Panc1 (cell line): ENCODE results near the gene CNTLN. TPM values are rescaled to one million over a fixed set of nuclear protein-coding genes. Genes with fewer than 3 reads are reported as not detected.

Experiments
- ATAC-seq: fragments of 200-7000 bp; cut with Tn5 transposase; 2 replicates; pipeline ENCODE4 v1.9.1; 2020; ENCODE audit warnings: mild to moderate bottlenecking, moderate library complexity
- BruUV-seq: library from RNA; stranded (reverse); fragments of 400-500 nt; replicated peaks from 2 replicates; lab custom pipeline; 2021; lab: Mats Ljungman, UMichigan
- CTCF ChIA-PET: fragments of 300-600 bp; sonication (Branson Sonifier 250); formaldehyde crosslinking; loops from one replicate; lab custom pipeline; 2022; ENCODE audit warnings: antibody characterized with exemption; lab: Charles Lee
- POLR2A ChIA-PET: fragments of 300-600 bp; sonication (Branson Sonifier 250); formaldehyde crosslinking; loops from one replicate; lab custom pipeline; 2022; ENCODE audit warnings: antibody characterized with exemption; lab: Charles Lee
- DNase-seq: peaks from one replicate; pipeline ENCODE4 v3.0.0-alpha.2; 2010; ENCODE audit warnings: low read depth, low spot score
- H3K27ac ChIP-seq: 2 replicates; pipeline ENCODE4 v1.5.1; 2011; ENCODE audit warnings: mild to moderate bottlenecking, low read length, inconsistent platforms
- H3K27me3 ChIP-seq: fragments of 200-500 bp; sonication (Bioruptor generic); 2 replicates; pipeline ENCODE4 v1.6.0; 2014; ENCODE audit warnings: low read length, inconsistent platforms; ENCODE audit not compliant: control insufficient read depth, insufficient read depth
- H3K36me3 ChIP-seq: fragments of 200-500 bp; sonication (Bioruptor generic); 2 replicates; pipeline ENCODE4 v1.5.1; 2014; ENCODE audit warnings: inconsistent platforms, mild to moderate bottlenecking, low read length, moderate library complexity; ENCODE audit not compliant: control insufficient read depth, insufficient read depth
- H3K4me1 ChIP-seq: 2 replicates; pipeline ENCODE4 v1.5.1; 2011; ENCODE audit warnings: inconsistent platforms, mild to moderate bottlenecking, low read length, moderate library complexity; ENCODE audit not compliant: control insufficient read depth, insufficient read depth
- H3K4me3 ChIP-seq, 2 experiments: 2 replicates each; pipeline ENCODE4 v1.5.1; 2011 to 2012; ENCODE audit warnings: low read depth in 2 of 2, low read length in 2 of 2, mild to moderate bottlenecking in 2 of 2, inconsistent platforms in 1 of 2, moderate library complexity in 1 of 2
- H3K9me3 ChIP-seq: fragments of 200-500 bp; sonication (Bioruptor generic); 2 replicates; pipeline ENCODE4 v1.5.1; 2014; ENCODE audit warnings: low read depth, mild to moderate bottlenecking, inconsistent platforms, low read length, moderate library complexity; ENCODE audit not compliant: control insufficient read depth, insufficient read depth
- POLR2AphosphoS5 ChIP-seq: IDR thresholded peaks from 2 replicates; pipeline ENCODE4 v1.6.1; 2012; ENCODE audit warnings: mild to moderate bottlenecking, low read depth, low read length, moderate library complexity
- SIN3A ChIP-seq: IDR thresholded peaks from 2 replicates; pipeline ENCODE4 v1.6.1; 2012; ENCODE audit warnings: low read depth, mild to moderate bottlenecking, low read length, moderate library complexity, borderline replicate concordance; ENCODE audit not compliant: insufficient read depth
- TCF7L2 ChIP-seq: IDR thresholded peaks from 2 replicates; pipeline ENCODE4 v1.6.1; 2011; ENCODE audit warnings: mild to moderate bottlenecking, low read depth, low read length, inconsistent platforms
- in situ Hi-C: cut with HindIII; loops from 2 replicates; pipeline ENCODE4 v1.10.0; 2016; ENCODE audit warnings: low sequenced_read_pairs, low pct_unique_long_range_greater_than_20kb
- intact Hi-C: fragments of 100-400 bp; cut with micrococcal nuclease; formaldehyde crosslinking; loops from one replicate; pipeline ENCODE4 v1.10.0; 2022; ENCODE audit not compliant: unreplicated experiment
- total RNA-seq: library from RNA; stranded (reverse); gene quantifications from one replicate; pipeline ENCODE4 v1.2.1, GENCODE V29; 2021; ENCODE audit not compliant: unreplicated experiment
- TF ChIP-seq, protein P1 (sequence below): fragments of 450-650 bp; IDR thresholded peaks from 2 replicates; pipeline ENCODE4 v1.5.1; 2017; ENCODE audit warnings: mild to moderate bottlenecking
- TF ChIP-seq, protein P2 (sequence below), 2 experiments: IDR thresholded peaks; 2 replicates each; pipeline ENCODE4 v1.6.1; 2011 to 2012; ENCODE audit warnings: low read depth in 2 of 2, control low read depth in 1 of 2, low read length in 1 of 2, mild to moderate bottlenecking in 1 of 2, moderate library complexity in 1 of 2; ENCODE audit not compliant: insufficient read depth in 1 of 2

The CNTLN gene
- total RNA-seq, 1 experiment from 2014 or later: not detected

DNA sequence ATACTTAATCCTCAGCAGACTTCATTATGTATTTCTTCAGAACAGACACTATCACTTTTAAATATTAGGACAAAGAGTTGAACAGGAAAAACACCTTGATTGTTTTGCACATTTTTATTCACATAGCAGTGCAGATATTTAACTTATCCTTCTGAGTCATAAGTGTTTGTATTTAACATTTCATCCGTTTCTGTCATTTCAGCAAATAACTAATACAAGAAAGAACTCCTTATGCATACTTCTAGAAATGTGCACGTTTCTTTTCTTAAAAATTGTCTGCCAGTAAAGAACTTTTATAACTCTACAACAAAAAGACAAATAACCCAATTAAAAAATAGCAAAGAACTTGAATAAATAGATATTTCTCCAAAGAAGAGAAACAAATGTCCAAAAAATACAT is 3.3 kb upstream of the CNTLN start:
- Histone ChIP-seq H3K36me3 (no peaks in the 10 kb centered on the region), H3K27me3 (no peaks in the 10 kb centered on the region), H3K4me3 (no peak overlapping the region), H3K9me3 (no peaks in the 10 kb centered on the region), H3K4me1 (no peaks in the 10 kb centered on the region), H3K27ac (no peak overlapping the region)
- no TSS peak for BruUV-seq
- no peak for ATAC-seq
- POLR2A ChIA-PET: no interaction called here
- DNase-seq: no peak
- in situ Hi-C loops (no loop called here), intact Hi-C loops (no loop called here)
- CTCF ChIA-PET: no interaction called here
- TF ChIP-seq TCF7L2 (no peak), SIN3A (no peak), POLR2AphosphoS5 (no peak)
- TF ChIP-seq, protein P1, sequence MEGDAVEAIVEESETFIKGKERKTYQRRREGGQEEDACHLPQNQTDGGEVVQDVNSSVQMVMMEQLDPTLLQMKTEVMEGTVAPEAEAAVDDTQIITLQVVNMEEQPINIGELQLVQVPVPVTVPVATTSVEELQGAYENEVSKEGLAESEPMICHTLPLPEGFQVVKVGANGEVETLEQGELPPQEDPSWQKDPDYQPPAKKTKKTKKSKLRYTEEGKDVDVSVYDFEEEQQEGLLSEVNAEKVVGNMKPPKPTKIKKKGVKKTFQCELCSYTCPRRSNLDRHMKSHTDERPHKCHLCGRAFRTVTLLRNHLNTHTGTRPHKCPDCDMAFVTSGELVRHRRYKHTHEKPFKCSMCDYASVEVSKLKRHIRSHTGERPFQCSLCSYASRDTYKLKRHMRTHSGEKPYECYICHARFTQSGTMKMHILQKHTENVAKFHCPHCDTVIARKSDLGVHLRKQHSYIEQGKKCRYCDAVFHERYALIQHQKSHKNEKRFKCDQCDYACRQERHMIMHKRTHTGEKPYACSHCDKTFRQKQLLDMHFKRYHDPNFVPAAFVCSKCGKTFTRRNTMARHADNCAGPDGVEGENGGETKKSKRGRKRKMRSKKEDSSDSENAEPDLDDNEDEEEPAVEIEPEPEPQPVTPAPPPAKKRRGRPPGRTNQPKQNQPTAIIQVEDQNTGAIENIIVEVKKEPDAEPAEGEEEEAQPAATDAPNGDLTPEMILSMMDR: no peak
- TF ChIP-seq, protein P2, sequence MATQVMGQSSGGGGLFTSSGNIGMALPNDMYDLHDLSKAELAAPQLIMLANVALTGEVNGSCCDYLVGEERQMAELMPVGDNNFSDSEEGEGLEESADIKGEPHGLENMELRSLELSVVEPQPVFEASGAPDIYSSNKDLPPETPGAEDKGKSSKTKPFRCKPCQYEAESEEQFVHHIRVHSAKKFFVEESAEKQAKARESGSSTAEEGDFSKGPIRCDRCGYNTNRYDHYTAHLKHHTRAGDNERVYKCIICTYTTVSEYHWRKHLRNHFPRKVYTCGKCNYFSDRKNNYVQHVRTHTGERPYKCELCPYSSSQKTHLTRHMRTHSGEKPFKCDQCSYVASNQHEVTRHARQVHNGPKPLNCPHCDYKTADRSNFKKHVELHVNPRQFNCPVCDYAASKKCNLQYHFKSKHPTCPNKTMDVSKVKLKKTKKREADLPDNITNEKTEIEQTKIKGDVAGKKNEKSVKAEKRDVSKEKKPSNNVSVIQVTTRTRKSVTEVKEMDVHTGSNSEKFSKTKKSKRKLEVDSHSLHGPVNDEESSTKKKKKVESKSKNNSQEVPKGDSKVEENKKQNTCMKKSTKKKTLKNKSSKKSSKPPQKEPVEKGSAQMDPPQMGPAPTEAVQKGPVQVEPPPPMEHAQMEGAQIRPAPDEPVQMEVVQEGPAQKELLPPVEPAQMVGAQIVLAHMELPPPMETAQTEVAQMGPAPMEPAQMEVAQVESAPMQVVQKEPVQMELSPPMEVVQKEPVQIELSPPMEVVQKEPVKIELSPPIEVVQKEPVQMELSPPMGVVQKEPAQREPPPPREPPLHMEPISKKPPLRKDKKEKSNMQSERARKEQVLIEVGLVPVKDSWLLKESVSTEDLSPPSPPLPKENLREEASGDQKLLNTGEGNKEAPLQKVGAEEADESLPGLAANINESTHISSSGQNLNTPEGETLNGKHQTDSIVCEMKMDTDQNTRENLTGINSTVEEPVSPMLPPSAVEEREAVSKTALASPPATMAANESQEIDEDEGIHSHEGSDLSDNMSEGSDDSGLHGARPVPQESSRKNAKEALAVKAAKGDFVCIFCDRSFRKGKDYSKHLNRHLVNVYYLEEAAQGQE (IDR thresholded peaks at IDR 0.05; ENCODE audit: insufficient read depth in 1 of 2, low read depth in 2 of 2, low read length in 1 of 2): no peak

DNA sequence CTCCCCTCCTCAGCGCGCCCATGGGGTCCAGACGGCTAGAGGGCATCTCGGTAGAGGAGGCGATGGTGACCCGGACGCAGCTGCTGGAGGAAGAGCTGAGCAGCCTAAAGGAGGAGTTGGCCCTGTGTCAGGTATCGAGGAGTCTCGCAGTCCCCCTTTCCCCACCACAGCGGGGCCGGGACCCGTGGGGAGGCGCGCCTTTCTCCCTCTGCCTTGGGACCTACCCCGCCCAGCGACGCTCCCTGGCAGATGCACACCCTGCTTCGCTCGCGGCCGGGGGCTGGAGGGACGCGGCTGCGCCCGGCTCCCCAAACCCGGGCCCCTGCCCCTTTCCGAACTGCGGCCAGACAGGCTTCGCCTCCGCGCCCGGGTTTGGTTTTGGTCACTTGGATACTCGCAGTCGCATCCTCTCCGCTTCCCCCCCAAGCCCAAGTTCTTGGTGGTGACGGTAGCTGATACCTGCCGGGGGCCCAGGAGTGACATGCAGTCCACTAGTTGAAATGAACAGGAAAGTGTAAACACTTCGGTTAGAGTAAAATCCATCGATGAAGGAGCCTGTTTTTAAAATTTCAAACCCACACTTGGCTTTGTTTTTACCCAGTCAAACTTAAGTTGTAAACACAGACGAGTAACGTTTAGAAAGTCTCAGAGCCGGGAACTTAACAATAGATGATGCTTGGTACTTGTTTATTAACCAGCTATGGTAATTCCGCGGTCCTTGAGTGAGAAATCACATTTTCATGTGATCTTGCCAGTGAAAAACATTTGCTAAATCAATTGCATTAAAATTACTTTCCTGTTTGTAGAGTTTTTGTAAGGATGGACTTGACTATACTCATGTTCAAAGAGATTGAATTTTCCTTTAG is 688 bp downstream of the CNTLN start:
- Histone ChIP-seq H3K36me3 (no peaks in the 10 kb centered on the region), H3K4me3 (peak overlapping the region in 1 of 2 experiments; percentile 41; a peak in 1 of 4 replicates), H3K9me3 (no peaks in the 10 kb centered on the region), H3K27ac (no peak overlapping the region), H3K27me3 (no peaks in the 10 kb centered on the region), H3K4me1 (no peaks in the 10 kb centered on the region)
- DNase-seq: no peak
- intact Hi-C loops (no loop called here), in situ Hi-C loops (no loop called here)
- ATAC-seq: no peak
- no peak for TF ChIP-seq TCF7L2
- TF ChIP-seq, protein P1: no peak
- no peak for TF ChIP-seq POLR2AphosphoS5
- TF ChIP-seq SIN3A: no peak
- TF ChIP-seq, protein P2 (IDR thresholded peaks at IDR 0.05; ENCODE audit: insufficient read depth in 1 of 2, low read depth in 2 of 2, low read length in 1 of 2): no peak
- BruUV-seq: no TSS peak
- ChIA-PET CTCF (no interaction called here), POLR2A (no interaction called here)
